Adipocyte (in vitro differentiated cells): ENCODE results near the gene TDRD12.
"Not testable (repeated sequence)": the region's sequence is repeated elsewhere in the genome, so short reads cannot be mapped to it uniquely, and the experiment has no call there.

Source experiments
- DNase-seq: peaks from one replicate; pipeline ENCODE4 v3.0.0-alpha.2; 2015; ENCODE audit warnings: low read depth
- H3K27me3 ChIP-seq: replicated peaks from 2 replicates; pipeline ENCODE4 v1.7.0; 2013; ENCODE audit warnings: mild to moderate bottlenecking, low read length, moderate library complexity; ENCODE audit not compliant: control insufficient read depth, insufficient read depth
- H3K36me3 ChIP-seq: 2 replicates; pipeline ENCODE4 v1.7.0; 2013; ENCODE audit warnings: low read length, mild to moderate bottlenecking, moderate library complexity; ENCODE audit not compliant: control insufficient read depth, insufficient read depth, severe bottlenecking
- H3K4me1 ChIP-seq: 2 replicates; pipeline ENCODE4 v1.7.0; 2013; ENCODE audit warnings: mild to moderate bottlenecking, low read length, moderate library complexity; ENCODE audit not compliant: control insufficient read depth, insufficient read depth
- H3K4me3 ChIP-seq: 2 replicates; pipeline ENCODE4 v1.7.0; 2013; ENCODE audit warnings: mild to moderate bottlenecking, low read length, moderate library complexity
- H3K9ac ChIP-seq: 2 replicates; pipeline ENCODE4 v1.7.0; 2013; ENCODE audit warnings: mild to moderate bottlenecking, low read length, moderate library complexity
- H3K9me3 ChIP-seq: 2 replicates; pipeline ENCODE4 v1.7.0; 2013; ENCODE audit warnings: mild to moderate bottlenecking, low read length, moderate library complexity; ENCODE audit not compliant: control insufficient read depth

Gene TDRD12

GRCh38 chr19:32863301-32863700 lies 143.7 kb downstream of the TDRD12 start:
- no peaks in the 10 kb centered on the region for H3K4me1 ChIP-seq
- H3K9ac ChIP-seq: no peak overlapping the region
- DNase-seq: no peak
- H3K4me3 ChIP-seq: no peak overlapping the region
- H3K36me3 ChIP-seq: no peaks in the 10 kb centered on the region
- H3K9me3 ChIP-seq: no peaks in the 10 kb centered on the region
- H3K27me3 ChIP-seq: peaks cover 9% of the 10 kb centered on the region

DNA sequence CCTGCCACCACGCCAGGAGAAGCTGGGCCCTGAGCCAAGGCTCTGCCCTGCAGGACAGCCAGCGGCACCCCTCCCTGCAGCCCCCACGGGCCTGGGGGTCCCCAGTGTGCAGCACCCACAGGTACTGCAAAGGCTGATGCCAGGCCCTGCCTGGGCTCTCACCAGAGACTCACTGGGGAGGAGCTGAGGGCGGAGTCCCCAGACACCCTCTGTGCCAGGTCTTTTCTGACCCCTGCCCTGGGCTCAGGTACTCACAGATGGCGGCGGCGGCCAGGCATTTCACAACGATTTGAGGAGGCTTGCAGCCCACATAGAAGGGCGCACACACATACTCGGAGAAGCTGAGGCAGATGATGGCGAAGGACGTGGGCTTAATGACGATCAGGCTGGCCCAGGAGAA lies 144.3 kb downstream of the TDRD12 start:
- no peak for DNase-seq
- no peaks in the 10 kb centered on the region for H3K4me1 ChIP-seq
- no peak overlapping the region for H3K4me3 ChIP-seq
- no peaks in the 10 kb centered on the region for H3K36me3 ChIP-seq
- H3K27me3 ChIP-seq: peaks cover 9% of the 10 kb centered on the region
- no peak overlapping the region for H3K9ac ChIP-seq
- H3K9me3 ChIP-seq: no peaks in the 10 kb centered on the region

DNA sequence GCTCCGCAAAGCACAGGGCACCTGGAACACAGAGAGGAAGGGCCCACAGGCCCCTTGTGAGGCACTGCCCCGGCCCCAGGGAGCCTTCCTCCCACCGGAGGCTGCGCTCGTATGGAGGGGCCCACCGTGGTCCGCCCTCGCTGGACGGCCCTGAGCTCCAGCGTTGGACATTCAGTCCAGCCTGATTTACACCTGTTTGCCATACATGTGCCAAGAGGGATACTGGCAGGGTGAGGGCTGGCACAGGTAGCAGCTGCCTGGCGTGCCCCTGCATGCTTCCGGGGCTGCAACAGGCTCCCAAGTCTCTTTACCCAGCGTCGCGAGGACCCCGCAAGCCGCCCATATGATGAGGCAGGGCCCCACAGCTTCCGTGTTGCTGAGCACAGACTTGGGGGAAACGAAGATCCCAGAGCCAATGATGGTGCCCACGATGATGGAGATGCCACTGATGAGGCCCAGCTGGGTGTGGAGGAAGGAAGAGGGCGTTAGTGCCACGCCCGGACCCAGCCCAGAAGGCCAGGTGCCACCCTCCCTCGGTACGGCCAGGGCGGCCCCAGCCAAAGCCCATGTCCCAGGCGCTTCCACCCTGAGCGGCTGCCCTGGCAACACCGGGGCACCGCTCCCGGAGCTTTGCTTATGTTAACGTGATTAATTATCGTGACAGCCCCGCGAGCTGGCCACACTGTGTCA lies 144.9 kb downstream of the TDRD12 start:
- H3K9ac ChIP-seq: no peak overlapping the region
- no peak for DNase-seq
- no peaks in the 10 kb centered on the region for H3K9me3 ChIP-seq
- peaks cover 9% of the 10 kb centered on the region for H3K27me3 ChIP-seq
- H3K36me3 ChIP-seq: no peaks in the 10 kb centered on the region
- H3K4me3 ChIP-seq: no peak overlapping the region
- H3K4me1 ChIP-seq: no peaks in the 10 kb centered on the region

DNA sequence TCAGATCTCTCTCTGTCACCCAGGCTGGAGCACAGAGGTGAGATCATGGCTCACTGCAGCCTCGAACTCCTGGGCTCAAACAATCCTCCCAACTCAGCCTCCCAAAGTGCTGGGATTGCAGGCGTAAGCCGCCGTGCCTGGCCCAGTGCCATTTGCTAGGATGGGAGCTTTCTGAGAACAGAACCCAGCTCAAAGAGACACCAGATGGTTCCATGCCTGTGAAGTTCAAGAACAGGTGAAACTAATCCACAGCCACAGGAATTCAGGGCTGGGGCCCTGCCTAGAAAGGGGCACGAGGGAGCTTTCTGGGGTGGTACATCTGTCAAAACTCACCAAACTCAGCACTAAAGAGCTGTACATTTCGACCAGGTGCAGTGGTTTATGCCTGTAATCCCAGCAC lies 145.8 kb downstream of the TDRD12 start:
- Histone ChIP-seq H3K9me3 (no peaks in the 10 kb centered on the region), H3K4me1 (no peaks in the 10 kb centered on the region), H3K36me3 (no peaks in the 10 kb centered on the region), H3K27me3 (peaks cover 9% of the 10 kb centered on the region), H3K4me3 (no peak overlapping the region), H3K9ac (no peak overlapping the region)
- no peak for DNase-seq

- no peak for DNase-seq
- Histone ChIP-seq H3K9ac (no peak overlapping the region), H3K9me3 (no peaks in the 10 kb centered on the region), H3K27me3 (peaks cover 9% of the 10 kb centered on the region), H3K4me1 (no peaks in the 10 kb centered on the region), H3K4me3 (no peak overlapping the region), H3K36me3 (no peaks in the 10 kb centered on the region)
Measured at GRCh38 chr19:32866061-32866460, 146.5 kb downstream of the TDRD12 start.

DNA sequence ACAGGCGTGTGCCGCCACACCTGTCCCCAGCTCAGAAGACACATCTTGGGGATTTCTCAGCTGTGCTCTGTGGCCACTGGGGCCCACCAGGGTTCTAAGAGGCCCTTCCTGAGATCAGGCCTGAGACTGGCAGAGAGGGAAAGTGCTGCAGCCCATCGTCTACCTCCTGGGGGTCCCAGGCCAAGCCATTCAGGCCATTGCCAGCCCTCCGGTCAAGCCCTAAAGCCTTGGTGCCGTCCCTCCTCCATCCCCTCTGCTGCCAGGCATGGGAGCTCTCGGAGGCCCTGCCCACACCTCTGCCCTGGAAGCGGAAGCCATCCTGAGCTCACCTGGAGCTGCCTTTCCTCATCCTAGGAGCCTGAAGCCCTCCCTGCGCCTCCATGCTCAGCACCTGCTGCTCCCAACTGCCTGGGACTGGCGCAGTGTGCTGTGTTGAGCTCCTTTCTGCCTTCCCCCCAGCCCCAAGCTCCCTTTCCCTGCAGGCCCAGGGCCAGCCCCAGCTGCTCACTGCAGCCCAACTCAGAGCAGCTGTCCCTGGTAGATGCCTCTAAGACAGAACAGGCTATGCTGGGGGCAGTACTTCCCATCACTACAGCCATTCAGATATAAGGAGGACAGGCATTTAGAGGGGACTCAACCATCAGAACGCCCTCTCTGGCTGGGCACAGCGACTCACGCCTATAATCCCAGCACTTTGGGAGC lies 147.1 kb downstream of the TDRD12 start:
- H3K9ac ChIP-seq: no peak overlapping the region
- no peaks in the 10 kb centered on the region for H3K9me3 ChIP-seq
- H3K27me3 ChIP-seq: peaks cover 9% of the 10 kb centered on the region
- no peak for DNase-seq
- no peak overlapping the region for H3K4me3 ChIP-seq
- H3K4me1 ChIP-seq: no peaks in the 10 kb centered on the region
- H3K36me3 ChIP-seq: no peaks in the 10 kb centered on the region

DNA sequence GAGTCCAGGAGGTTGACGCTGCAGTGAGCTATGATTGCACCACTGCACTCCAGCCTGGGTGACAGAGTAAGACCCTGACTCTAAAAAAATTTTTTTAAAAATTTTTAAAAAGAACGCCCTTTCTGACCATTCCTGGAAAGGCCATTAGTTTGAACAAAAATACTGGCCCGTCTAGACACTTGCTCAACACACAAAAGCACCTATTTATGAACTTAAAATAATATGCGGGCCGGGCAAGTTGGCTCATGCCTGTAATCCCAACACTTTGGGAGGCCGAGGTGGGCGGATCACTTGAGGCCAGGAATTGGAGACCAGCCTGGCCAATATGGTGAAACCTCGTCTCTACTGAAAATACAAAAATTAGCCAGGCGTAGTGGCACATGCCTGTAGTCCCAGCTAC lies 147.9 kb downstream of the TDRD12 start:
- H3K4me1 ChIP-seq, H3K9me3 ChIP-seq, H3K27me3 ChIP-seq, H3K36me3 ChIP-seq, H3K4me3 ChIP-seq, H3K9ac ChIP-seq, DNase-seq: not testable (repeated sequence)

DNA sequence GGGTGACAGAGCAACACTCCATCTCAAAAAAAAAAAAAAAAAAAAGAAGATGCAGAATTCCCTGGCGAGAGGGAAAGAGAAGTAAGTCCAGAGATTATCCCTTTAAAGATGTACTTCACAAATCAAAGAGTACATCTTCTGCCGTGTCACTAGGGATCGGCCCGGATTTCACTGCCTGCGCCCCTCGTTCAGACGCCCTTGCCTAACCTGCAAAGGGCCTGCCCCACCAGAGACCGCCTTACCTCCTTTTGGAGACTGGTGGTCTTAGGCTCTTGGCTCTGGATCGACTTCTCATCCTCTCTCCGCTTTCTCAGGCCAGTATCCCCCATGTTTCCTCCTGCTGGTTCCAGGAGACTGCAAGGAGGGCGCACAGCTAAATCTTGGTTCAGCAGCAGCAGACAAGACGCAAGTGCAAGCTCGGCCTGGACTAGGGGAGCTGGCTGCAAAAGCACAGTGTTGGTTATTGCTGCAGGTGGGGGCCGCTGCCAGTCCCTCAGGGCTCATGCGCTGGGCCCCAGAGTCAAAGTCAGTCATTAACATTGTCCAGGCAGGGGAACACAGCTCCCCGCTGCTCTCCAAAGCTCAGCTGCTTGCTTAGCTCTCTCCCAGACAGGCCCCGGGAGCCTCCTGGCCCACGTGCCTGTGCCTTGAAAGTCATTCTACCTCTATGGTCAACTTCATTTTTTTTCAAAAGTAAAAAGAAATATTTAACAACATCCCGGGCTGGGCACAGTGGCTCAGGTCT lies 148.8 kb downstream of the TDRD12 start:
- H3K9ac ChIP-seq: no peak overlapping the region
- no peaks in the 10 kb centered on the region for H3K9me3 ChIP-seq
- no peak for DNase-seq
- no peaks in the 10 kb centered on the region for H3K36me3 ChIP-seq
- H3K27me3 ChIP-seq: peaks cover 9% of the 10 kb centered on the region
- H3K4me1 ChIP-seq: no peaks in the 10 kb centered on the region
- no peak overlapping the region for H3K4me3 ChIP-seq

DNA sequence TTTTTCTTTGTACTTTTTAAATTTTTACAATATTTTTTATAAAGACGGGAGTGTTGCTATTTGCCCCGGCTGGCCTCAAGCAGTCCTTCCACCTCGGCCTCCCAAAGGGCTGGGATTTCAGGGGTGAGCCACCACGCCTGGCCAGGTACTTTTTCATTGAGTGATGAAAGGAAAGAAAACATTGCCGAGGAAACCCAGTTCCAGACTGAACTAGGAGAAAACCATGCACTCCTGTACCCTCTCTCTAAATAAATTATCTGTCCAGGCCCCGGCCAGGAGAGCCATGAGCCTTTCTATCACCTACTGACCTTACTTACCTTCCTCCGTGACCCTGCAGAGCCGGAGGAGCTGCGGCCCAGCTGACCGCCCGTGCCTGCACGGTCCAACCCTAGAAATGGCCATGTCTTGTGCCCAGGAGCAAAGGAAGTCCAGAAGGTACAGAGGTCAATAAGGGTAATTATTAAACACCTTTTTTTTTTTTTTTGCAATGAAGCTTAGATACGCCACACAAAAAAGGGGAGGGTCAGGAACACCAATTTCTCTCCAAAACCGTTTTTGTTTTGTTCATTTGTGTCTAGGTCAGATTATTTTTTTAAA lies 149.9 kb downstream of the TDRD12 start, which contains the start of gene SLC7A9:
Gene SLC7A9, minus strand, starts transcription at position 399 of the 597 bp plus-strand sequence. CDS start 1,233 bp downstream, outside the sequence.
- Histone ChIP-seq H3K4me1 (no peaks in the 10 kb centered on the region), H3K9me3 (no peaks in the 10 kb centered on the region), H3K36me3 (no peaks in the 10 kb centered on the region), H3K27me3 (peaks cover 9% of the 10 kb centered on the region), H3K9ac (no peak within 1 kb of the TSS), H3K4me3 (no peak within 1 kb of the TSS)
- DNase-seq: no peak

DNA sequence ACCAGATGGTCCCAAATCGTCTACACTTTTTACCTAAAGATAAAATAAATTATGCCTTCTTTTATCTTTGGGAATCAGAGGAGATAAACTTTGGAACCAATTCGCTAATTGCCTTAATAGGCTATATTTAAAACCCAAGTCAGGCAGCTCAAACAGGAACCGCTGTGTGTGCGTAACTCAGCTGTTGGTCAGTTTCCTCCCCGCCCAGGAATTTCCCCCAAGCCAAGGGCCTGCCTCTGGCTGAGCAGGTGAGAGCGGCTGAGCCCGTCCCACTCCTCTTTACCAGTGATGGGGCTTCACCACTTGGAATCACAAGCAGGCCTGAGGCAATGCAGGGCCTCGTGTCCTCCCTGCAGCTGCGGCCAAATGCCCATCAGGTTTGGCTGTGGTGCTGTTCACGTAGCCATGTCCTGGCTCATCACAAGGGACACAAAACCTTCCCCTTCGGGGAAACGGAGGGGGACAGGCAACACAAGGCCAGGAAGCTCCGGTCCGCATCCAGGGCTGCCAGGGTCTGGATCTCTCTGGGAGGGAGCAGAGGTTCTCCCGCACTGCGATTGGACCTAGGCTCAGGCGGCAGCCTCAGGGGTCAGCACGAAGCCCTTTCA lies 150.5 kb downstream of the TDRD12 start:
- Histone ChIP-seq H3K9me3 (no peaks in the 10 kb centered on the region), H3K9ac (no peak overlapping the region), H3K27me3 (peaks cover 9% of the 10 kb centered on the region), H3K36me3 (no peaks in the 10 kb centered on the region), H3K4me1 (no peaks in the 10 kb centered on the region), H3K4me3 (no peak overlapping the region)
- no peak for DNase-seq
